Measurements from ENCODE around the gene PLXNA2. TPM values are rescaled to one million over a fixed set of nuclear protein-coding genes. Genes with fewer than 3 reads are reported as not detected.
A peak's percentile ranks its signal among the peaks of the same experiment; 100 is the strongest.

PLXNA2 gene
- total RNA-seq, 1 donor from 2014 or later: 17.7 TPM

DNA sequence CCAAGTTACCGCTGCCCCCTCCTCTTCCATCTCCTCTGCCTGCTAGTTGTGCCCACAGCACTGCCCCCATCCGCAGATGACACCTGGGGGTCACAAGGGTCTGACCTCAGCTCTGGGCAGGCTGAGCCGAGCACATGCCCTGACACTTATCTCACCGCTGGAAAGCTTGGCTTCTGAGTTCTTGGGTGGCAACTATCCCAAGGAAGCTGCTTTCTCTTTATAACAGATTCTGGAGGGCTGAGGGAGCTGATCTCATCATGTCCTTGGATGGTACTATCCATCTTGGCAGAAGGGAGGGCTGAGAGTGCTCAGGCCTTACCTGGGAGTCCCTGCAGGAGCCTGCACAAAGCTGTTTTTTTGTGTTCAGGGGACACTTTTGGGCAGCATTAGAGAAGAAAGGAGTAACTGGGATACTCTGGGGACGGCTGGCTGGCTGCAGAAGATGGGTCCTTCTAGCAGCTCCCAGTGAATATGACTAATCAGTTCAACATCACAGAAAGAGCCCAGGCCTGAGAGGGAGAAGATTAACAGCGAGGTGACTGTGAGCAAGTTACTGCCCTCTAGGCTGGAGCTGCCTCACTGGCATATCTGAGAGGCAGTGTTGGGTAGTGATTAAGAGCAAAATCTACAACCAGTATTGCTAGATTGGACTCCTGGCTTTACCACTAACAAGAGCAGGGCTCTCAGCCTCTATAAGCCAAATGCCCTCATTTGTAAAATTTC, 71.6 kb downstream of the PLXNA2 start:
- H3K27me3 Mint-ChIP-seq (ENCODE audit: low read depth, unreplicated experiment): peaks cover 5% of the 10 kb centered on the region
- H3K36me3 Mint-ChIP-seq (ENCODE audit: low read depth, unreplicated experiment): peaks cover 2% of the 10 kb centered on the region
- Histone ChIP-seq H3K36me3 (ENCODE audit: insufficient read depth, low read length) (no peaks in the 10 kb centered on the region), H3K4me3 (ENCODE audit: insufficient read depth, low read depth, low read length) (no peak overlapping the region), H3K4me2 (ENCODE audit: low read length) (no peak overlapping the region), H2AFZ (ENCODE audit: low read depth, low read length) (no peak overlapping the region), H4K20me1 (ENCODE audit: insufficient read depth, low read length) (no peaks in the 10 kb centered on the region), H3K79me2 (ENCODE audit: insufficient read depth, low read length) (no peaks in the 10 kb centered on the region), H3K27me3 (ENCODE audit: insufficient read depth, low read length) (no peaks in the 10 kb centered on the region), H3K9ac (ENCODE audit: low read length) (no peak overlapping the region), H3K27ac (ENCODE audit: low read depth, low read length) (no peak overlapping the region), H3K4me1 (ENCODE audit: insufficient read depth, low read length) (peaks cover 18% of the 10 kb centered on the region), H3K9me3 (ENCODE audit: insufficient read depth, low read depth, low read length) (no peaks in the 10 kb centered on the region)
- no peak overlapping the region for H3K27ac Mint-ChIP-seq (ENCODE audit: unreplicated experiment)
- DNase-seq (ENCODE audit: low read depth) (peak; percentile 20), FAIRE-seq (no peak)
- peaks cover 39% of the 10 kb centered on the region for H3K4me1 Mint-ChIP-seq (ENCODE audit: low read depth, unreplicated experiment)
- H3K4me3 Mint-ChIP-seq (ENCODE audit: unreplicated experiment): no peak overlapping the region
- no peaks in the 10 kb centered on the region for H3K9me3 Mint-ChIP-seq (ENCODE audit: unreplicated experiment)
- no peak for TF ChIP-seq EZH2 (IDR thresholded peaks at IDR 0.05; ENCODE audit: insufficient read depth, low read length)
- TF ChIP-seq, protein P1, sequence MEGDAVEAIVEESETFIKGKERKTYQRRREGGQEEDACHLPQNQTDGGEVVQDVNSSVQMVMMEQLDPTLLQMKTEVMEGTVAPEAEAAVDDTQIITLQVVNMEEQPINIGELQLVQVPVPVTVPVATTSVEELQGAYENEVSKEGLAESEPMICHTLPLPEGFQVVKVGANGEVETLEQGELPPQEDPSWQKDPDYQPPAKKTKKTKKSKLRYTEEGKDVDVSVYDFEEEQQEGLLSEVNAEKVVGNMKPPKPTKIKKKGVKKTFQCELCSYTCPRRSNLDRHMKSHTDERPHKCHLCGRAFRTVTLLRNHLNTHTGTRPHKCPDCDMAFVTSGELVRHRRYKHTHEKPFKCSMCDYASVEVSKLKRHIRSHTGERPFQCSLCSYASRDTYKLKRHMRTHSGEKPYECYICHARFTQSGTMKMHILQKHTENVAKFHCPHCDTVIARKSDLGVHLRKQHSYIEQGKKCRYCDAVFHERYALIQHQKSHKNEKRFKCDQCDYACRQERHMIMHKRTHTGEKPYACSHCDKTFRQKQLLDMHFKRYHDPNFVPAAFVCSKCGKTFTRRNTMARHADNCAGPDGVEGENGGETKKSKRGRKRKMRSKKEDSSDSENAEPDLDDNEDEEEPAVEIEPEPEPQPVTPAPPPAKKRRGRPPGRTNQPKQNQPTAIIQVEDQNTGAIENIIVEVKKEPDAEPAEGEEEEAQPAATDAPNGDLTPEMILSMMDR (IDR thresholded peaks at IDR 0.05; ENCODE audit: insufficient read depth, low read depth, low read length): no peak

DNA sequence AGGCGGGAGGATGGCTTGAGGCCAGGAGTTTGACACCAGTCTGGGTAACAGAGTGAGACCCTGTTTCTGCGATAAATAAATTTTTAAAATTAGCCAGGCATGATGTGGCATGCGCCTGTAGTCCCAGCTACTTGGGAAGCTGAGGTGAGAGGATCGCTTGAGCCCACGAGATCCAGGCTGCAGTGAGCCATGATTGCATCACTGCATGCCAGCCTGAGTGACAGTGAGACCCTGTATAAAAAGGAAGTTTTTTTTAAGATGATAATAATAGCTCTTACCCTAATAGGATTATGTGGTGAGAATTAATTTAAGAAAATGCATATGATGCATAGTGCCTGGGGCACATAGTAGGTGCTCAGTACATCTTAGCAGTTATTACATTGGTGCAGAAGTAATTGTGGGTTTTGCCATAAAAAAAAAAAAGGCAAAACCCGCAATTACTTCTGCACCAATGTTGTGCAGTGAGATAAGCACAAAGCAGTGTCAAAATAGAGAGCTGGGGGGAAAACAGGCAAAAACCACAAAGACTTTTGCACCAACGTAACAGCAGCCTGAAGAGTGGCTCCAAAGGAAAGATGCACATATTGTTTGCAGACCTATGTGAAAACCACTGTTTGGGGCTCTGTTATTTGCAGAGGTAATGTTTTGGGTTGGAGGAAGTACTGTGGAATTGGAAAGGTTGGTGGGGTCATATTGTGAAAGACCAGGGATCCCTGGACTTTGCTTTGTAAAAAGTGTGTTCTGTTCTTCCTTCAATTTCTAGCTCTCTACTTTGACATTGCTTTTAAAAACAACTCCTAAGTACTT, 72.4 kb downstream of the PLXNA2 start:
- Histone ChIP-seq H3K9me3 (ENCODE audit: insufficient read depth, low read depth, low read length) (no peaks in the 10 kb centered on the region), H2AFZ (ENCODE audit: low read depth, low read length) (no peak overlapping the region), H3K79me2 (ENCODE audit: insufficient read depth, low read length) (no peaks in the 10 kb centered on the region), H3K4me1 (ENCODE audit: insufficient read depth, low read length) (peaks cover 18% of the 10 kb centered on the region), H3K27ac (ENCODE audit: low read depth, low read length) (no peak overlapping the region), H3K9ac (ENCODE audit: low read length) (no peak overlapping the region), H4K20me1 (ENCODE audit: insufficient read depth, low read length) (no peaks in the 10 kb centered on the region), H3K27me3 (ENCODE audit: insufficient read depth, low read length) (no peaks in the 10 kb centered on the region), H3K4me2 (ENCODE audit: low read length) (no peak overlapping the region), H3K4me3 (ENCODE audit: insufficient read depth, low read depth, low read length) (no peak overlapping the region), H3K36me3 (ENCODE audit: insufficient read depth, low read length) (no peaks in the 10 kb centered on the region)
- Mint-ChIP-seq H3K4me3 (ENCODE audit: unreplicated experiment) (no peak overlapping the region), H3K4me1 (ENCODE audit: low read depth, unreplicated experiment) (peaks cover 39% of the 10 kb centered on the region), H3K9me3 (ENCODE audit: unreplicated experiment) (no peaks in the 10 kb centered on the region), H3K27me3 (ENCODE audit: low read depth, unreplicated experiment) (peaks cover 9% of the 10 kb centered on the region), H3K36me3 (ENCODE audit: low read depth, unreplicated experiment) (peaks cover 2% of the 10 kb centered on the region), H3K27ac (ENCODE audit: unreplicated experiment) (peak overlapping the region; percentile 37)
- DNase-seq (ENCODE audit: low read depth): no peak
- no peak for FAIRE-seq
- TF ChIP-seq, protein P1 (IDR thresholded peaks at IDR 0.05; ENCODE audit: insufficient read depth, low read depth, low read length): no peak
- TF ChIP-seq EZH2 (IDR thresholded peaks at IDR 0.05; ENCODE audit: insufficient read depth, low read length): no peak

All from astrocyte (in vitro differentiated cells and primary cell).